ENCODE data around the gene F11R.
"Not testable (repeated sequence)": the region's sequence is repeated elsewhere in the genome, so short reads cannot be mapped to it uniquely, and the experiment has no call there.

F11R gene

GRCh38 chr1:161009602-161010211 lies 11.2 kb downstream of the F11R start:
- no peak for DNase-seq

GRCh38 chr1:161008869-161009510 lies 12.0 kb downstream of the F11R start:
- no peak for DNase-seq

GRCh38 chr1:161007369-161007768 lies 13.6 kb downstream of the F11R start:
- no peak for DNase-seq

- no peak for DNase-seq
Measured at GRCh38 chr1:161006563-161006962, 14.4 kb downstream of the F11R start.

GRCh38 chr1:161001525-161001924 lies 19.4 kb downstream of the F11R start:
- no peak for DNase-seq

- no peak for DNase-seq
Measured at GRCh38 chr1:161000736-161001480, 20.0 kb downstream of the F11R start.

- DNase-seq = no peak
Measured at GRCh38 chr1:160999376-160999775, 21.6 kb downstream of the F11R start.

GRCh38 chr1:160997323-160998038 lies 23.5 kb downstream of the F11R start:
- peak; percentile 39 for DNase-seq

GRCh38 chr1:160996178-160996577 lies 24.8 kb downstream of the F11R start:
- peak; percentile 30 for DNase-seq

GRCh38 chr1:160993544-160994193 lies 27.3 kb downstream of the F11R start:
- DNase-seq = peak; percentile 69

- DNase-seq = not testable (repeated sequence)
Measured at GRCh38 chr1:160992036-160992435, 28.9 kb downstream of the F11R start.

- DNase-seq = no peak
Measured at GRCh38 chr1:160987359-160988050, 33.4 kb downstream of the F11R start.

- DNase-seq = no peak
Measured at GRCh38 chr1:160985723-160986122, 35.2 kb downstream of the F11R start.

- no peak for DNase-seq
Measured at GRCh38 chr1:160981584-160982411, 39.2 kb downstream of the F11R start.

GRCh38 chr1:160979286-160979685 lies 41.7 kb downstream of the F11R start:
- DNase-seq = no peak

GRCh38 chr1:160978510-160978927 lies 42.4 kb downstream of the F11R start:
- no peak for DNase-seq

GRCh38 chr1:160975026-160975425 lies 45.9 kb downstream of the F11R start:
- no peak for DNase-seq

GRCh38 chr1:160973491-160973890 lies 47.5 kb downstream of the F11R start:
- no peak for DNase-seq

- DNase-seq = no peak
Measured at GRCh38 chr1:160972939-160973338, 48.0 kb downstream of the F11R start.

- no peak for DNase-seq
Measured at GRCh38 chr1:160971618-160972056, 49.3 kb downstream of the F11R start.

- no peak for DNase-seq
Measured at GRCh38 chr1:160963521-160963920, 57.4 kb downstream of the F11R start.
